GM23248 (cell line): ENCODE measurements around the gene KCNN3.

ENCODE experiments used
- EZH2 ChIP-seq: fragments of 200-600 bp; sonication (generic); IDR thresholded peaks from 2 replicates; pipeline ENCODE4 v1.6.1; 2018; ENCODE audit warnings: antibody characterized with exemption, mild to moderate bottlenecking; ENCODE audit not compliant: insufficient read depth, poor library complexity, severe bottlenecking
- EZH2phosphoT487 ChIP-seq: fragments of 200-600 bp; sonication (generic); IDR thresholded peaks from 2 replicates; pipeline ENCODE4 v1.6.1; 2018; ENCODE audit warnings: antibody characterized with exemption, moderate library complexity, mild to moderate bottlenecking, low read depth; ENCODE audit not compliant: insufficient read depth

- no peak for TF ChIP-seq EZH2
- no peak for TF ChIP-seq EZH2phosphoT487
These were observed 8.9 kb upstream of the KCNN3 start for GRCh38 chr1:154879038-154879421.
